Left cardiac atrium (tissue), 4 donors: ENCODE results near the gene MGMT. TPM values are rescaled to one million over a fixed set of nuclear protein-coding genes. Genes with fewer than 3 reads are reported as not detected.

ENCODE experiments used
- ATAC-seq, 2 donors: fragments of 200-7000 bp; cut with Tn5 transposase; one replicate each; pipeline ENCODE4 v1.9.1; 2020; ENCODE audit warnings: mild to moderate bottlenecking in 2 of 2, moderate library complexity in 2 of 2
- DNase-seq: peaks from one replicate; pipeline ENCODE4 v3.0.0-alpha.2; 2020
- intact Hi-C, 2 donors: fragments of 100-400 bp; cut with DNase I; formaldehyde crosslinking; loops; one replicate each; pipeline versions ENCODE4 v1.14.1 to v1.15.1; 2022 to 2023
- total RNA-seq, 2 donors: library from RNA; stranded (reverse); fragmentation: NEBNext Ultra II Directional; extraction: Animal tissue kit (Norgen Biotek cat#: 25700); gene quantifications; one replicate each; pipeline ENCODE4 v1.2.1, GENCODE V29; 2021
- donor health status: DM: no; HTN: yes; CAD: no.
- donor health status: DM: no; HTN: yes; CAD: no; lungs with severe emphysema.
- donor health status: DM: yes; HTN: yes; CAD: no.
- donor health status: Dilated cardiomyopathy.

Gene MGMT
- total RNA-seq, 2 donors from 2014 or later = 10.1 to 15.7 TPM

- ATAC-seq = no peak
- no peak for DNase-seq
- intact Hi-C loops = no loop called here
Observed at GRCh38 chr10:129690248-129691070, 223.4 kb downstream of the MGMT start.

- DNase-seq (no peak), ATAC-seq (no peak)
- intact Hi-C loops = no loop called here
Observed at GRCh38 chr10:129692695-129693094, 225.7 kb downstream of the MGMT start.

GRCh38 chr10:129693382-129693781 is 226.3 kb downstream of the MGMT start:
- intact Hi-C loops = no loop called here
- DNase-seq (no peak), ATAC-seq (no peak)

GRCh38 chr10:129694184-129694583 is 227.1 kb downstream of the MGMT start:
- ATAC-seq = no peak
- intact Hi-C loops = no loop called here
- DNase-seq = no peak

GRCh38 chr10:129694691-129695243 is 227.7 kb downstream of the MGMT start:
- intact Hi-C loops = no loop called here
- DNase-seq (peak; percentile 59), ATAC-seq (peak; percentile 83 to 93)

GRCh38 chr10:129695671-129696070 is 228.6 kb downstream of the MGMT start:
- DNase-seq = no peak
- ATAC-seq = no peak
- intact Hi-C loops = no loop called here

- DNase-seq (no peak), ATAC-seq (no peak)
- intact Hi-C loops = no loop called here
Observed at GRCh38 chr10:129696636-129697035, 229.6 kb downstream of the MGMT start.

GRCh38 chr10:129697463-129698247 is 230.6 kb downstream of the MGMT start:
- ATAC-seq = no peak
- intact Hi-C loops = no loop called here

GRCh38 chr10:129699722-129700340 is 232.8 kb downstream of the MGMT start:
- intact Hi-C loops = no loop called here

More at GRCh38 chr10:129697463-129698247, 230.6 kb downstream of the MGMT start:
- no peak for DNase-seq

GRCh38 chr10:129702605-129703004 is 235.6 kb downstream of the MGMT start:
- intact Hi-C loops = no loop called here
- DNase-seq (no peak), ATAC-seq (no peak)

More at GRCh38 chr10:129699722-129700340, 232.8 kb downstream of the MGMT start:
- ATAC-seq = no peak
- no peak for DNase-seq

GRCh38 chr10:129703287-129704137 is 236.5 kb downstream of the MGMT start:
- ATAC-seq = no peak
- DNase-seq = no peak
- intact Hi-C loops = no loop called here

GRCh38 chr10:129704225-129704624 is 237.2 kb downstream of the MGMT start:
- ATAC-seq (no peak), DNase-seq (no peak)
- intact Hi-C loops = no loop called here

- DNase-seq (no peak), ATAC-seq (no peak)
- intact Hi-C loops = no loop called here
Observed at GRCh38 chr10:129704786-129705525, 237.9 kb downstream of the MGMT start.

- ATAC-seq = no peak
- intact Hi-C loops = no loop called here
- no peak for DNase-seq
Observed at GRCh38 chr10:129705676-129706075, 238.6 kb downstream of the MGMT start.

GRCh38 chr10:129706081-129706480 is 239.0 kb downstream of the MGMT start:
- intact Hi-C loops = no loop called here
- ATAC-seq (no peak), DNase-seq (no peak)

- ATAC-seq = no peak
- intact Hi-C loops = no loop called here
- DNase-seq = no peak
Observed at GRCh38 chr10:129706523-129706922, 239.5 kb downstream of the MGMT start.

- intact Hi-C loops = no loop called here
- ATAC-seq (peak; percentile 66 to 83), DNase-seq (peak; percentile 33)
Observed at GRCh38 chr10:129707406-129708388, 240.7 kb downstream of the MGMT start.
